ENCODE measurements around the gene ACIN1. TPM values are rescaled to one million over a fixed set of nuclear protein-coding genes. Genes with fewer than 3 reads are reported as not detected.
A peak's percentile ranks its signal among the peaks of the same experiment; 100 is the strongest.

The ACIN1 gene
- total and polyA plus RNA-seq, 2 experiments from 2014 or later, result 76.1 to 172 TPM

GRCh38 chr14:23099212-23099861 lies 4.4 kb upstream of the ACIN1 start (continued):
- no peak for TF ChIP-seq EZH2 (IDR thresholded peaks at IDR 0.05; ENCODE audit: low read depth, unreplicated experiment)
- TF ChIP-seq, protein P1, sequence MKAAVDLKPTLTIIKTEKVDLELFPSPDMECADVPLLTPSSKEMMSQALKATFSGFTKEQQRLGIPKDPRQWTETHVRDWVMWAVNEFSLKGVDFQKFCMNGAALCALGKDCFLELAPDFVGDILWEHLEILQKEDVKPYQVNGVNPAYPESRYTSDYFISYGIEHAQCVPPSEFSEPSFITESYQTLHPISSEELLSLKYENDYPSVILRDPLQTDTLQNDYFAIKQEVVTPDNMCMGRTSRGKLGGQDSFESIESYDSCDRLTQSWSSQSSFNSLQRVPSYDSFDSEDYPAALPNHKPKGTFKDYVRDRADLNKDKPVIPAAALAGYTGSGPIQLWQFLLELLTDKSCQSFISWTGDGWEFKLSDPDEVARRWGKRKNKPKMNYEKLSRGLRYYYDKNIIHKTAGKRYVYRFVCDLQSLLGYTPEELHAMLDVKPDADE (IDR thresholded peaks at IDR 0.05), result no peak
- no peak for TF ChIP-seq POLR2AphosphoS5 (IDR thresholded peaks at IDR 0.05; ENCODE audit: low read depth)
- TF ChIP-seq ZNF331 (CRISPR knock-in tag; IDR thresholded peaks at IDR 0.05; ENCODE audit: low read depth), result no peak
- no peak for TF ChIP-seq CREB1 (CRISPR knock-in tag; IDR thresholded peaks at IDR 0.05; ENCODE audit: low read depth)
- no peak for TF ChIP-seq JUNB (IDR thresholded peaks at IDR 0.05; ENCODE audit: unreplicated experiment)
- TF ChIP-seq EZH2phosphoT487 (IDR thresholded peaks at IDR 0.05; ENCODE audit: unreplicated experiment), result no peak

DNA sequence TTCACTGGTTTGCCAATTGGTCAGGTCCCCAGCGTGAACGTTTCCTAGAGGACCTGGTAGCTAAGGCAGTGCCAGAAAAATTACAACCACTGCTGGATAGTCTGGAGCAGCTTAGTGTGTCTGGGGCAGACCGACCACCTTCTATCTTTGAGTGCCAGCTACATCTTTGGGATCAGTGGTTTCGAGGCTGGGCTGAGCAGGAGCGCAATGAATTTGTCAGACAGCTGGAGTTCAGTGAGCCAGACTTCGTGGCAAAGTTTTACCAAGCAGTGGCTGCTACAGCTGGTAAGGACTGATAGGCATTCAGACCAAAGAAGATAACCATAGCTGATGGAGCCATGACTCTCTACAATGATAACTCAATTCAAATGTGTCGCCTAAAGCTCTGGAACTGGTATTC lies 2.9 kb upstream of the ACIN1 start:
- H2AFZ ChIP-seq, result no peak overlapping the region
- no peaks in the 10 kb centered on the region for H3K9me3 Mint-ChIP-seq
- no peak overlapping the region for H3K4me3 ChIP-seq
- 0 out of 3 replicates have a peak overlapping the region, but pooled peaks have one; percentile 7 for H3K4me3 Mint-ChIP-seq
- peaks cover 2% of the 10 kb centered on the region for H3K27me3 Mint-ChIP-seq (ENCODE audit: insufficient read depth, low read depth, poor library complexity)
- peaks cover 17% of the 10 kb centered on the region; the same call in 1 of the 2 replicates for H3K36me3 ChIP-seq (ENCODE audit: insufficient read depth)
- no peak for ATAC-seq
- H3K36me3 Mint-ChIP-seq (ENCODE audit: low read depth), result peaks cover 30% of the 10 kb centered on the region
- peaks cover 17% of the 10 kb centered on the region for H3K4me1 Mint-ChIP-seq
- no peak for DNase-seq (ENCODE audit: low spot score)
- H3K4me2 ChIP-seq, result no peak overlapping the region
- H3F3A ChIP-seq (replicated peaks; ENCODE audit: low read depth), result no peaks in the 10 kb centered on the region
- H3K27ac ChIP-seq (ENCODE audit: low read depth), result no peak overlapping the region
- H3K9me2 ChIP-seq (ENCODE audit: insufficient read depth), result no peaks in the 10 kb centered on the region
- no peaks in the 10 kb centered on the region for H3K27me3 ChIP-seq (ENCODE audit: insufficient read depth)
- H3K79me2 ChIP-seq (replicated peaks; ENCODE audit: insufficient read depth), result peaks cover 50% of the 10 kb centered on the region
- no peak overlapping the region for H3K27ac Mint-ChIP-seq
- H3K4me1 ChIP-seq (ENCODE audit: insufficient read depth), result peaks cover 14% of the 10 kb centered on the region
- H4K20me1 ChIP-seq (replicated peaks; ENCODE audit: insufficient read depth), result peaks cover 36% of the 10 kb centered on the region
- no peak for TF ChIP-seq CTCF (conservative IDR thresholded peaks at IDR 0.05; ENCODE audit: low read depth in 2 of 2)
- TF ChIP-seq POLR2AphosphoS5 (IDR thresholded peaks at IDR 0.05; ENCODE audit: low read depth), result no peak
- no peak for TF ChIP-seq EZH2phosphoT487 (IDR thresholded peaks at IDR 0.05; ENCODE audit: unreplicated experiment)
- TF ChIP-seq, protein P2, sequence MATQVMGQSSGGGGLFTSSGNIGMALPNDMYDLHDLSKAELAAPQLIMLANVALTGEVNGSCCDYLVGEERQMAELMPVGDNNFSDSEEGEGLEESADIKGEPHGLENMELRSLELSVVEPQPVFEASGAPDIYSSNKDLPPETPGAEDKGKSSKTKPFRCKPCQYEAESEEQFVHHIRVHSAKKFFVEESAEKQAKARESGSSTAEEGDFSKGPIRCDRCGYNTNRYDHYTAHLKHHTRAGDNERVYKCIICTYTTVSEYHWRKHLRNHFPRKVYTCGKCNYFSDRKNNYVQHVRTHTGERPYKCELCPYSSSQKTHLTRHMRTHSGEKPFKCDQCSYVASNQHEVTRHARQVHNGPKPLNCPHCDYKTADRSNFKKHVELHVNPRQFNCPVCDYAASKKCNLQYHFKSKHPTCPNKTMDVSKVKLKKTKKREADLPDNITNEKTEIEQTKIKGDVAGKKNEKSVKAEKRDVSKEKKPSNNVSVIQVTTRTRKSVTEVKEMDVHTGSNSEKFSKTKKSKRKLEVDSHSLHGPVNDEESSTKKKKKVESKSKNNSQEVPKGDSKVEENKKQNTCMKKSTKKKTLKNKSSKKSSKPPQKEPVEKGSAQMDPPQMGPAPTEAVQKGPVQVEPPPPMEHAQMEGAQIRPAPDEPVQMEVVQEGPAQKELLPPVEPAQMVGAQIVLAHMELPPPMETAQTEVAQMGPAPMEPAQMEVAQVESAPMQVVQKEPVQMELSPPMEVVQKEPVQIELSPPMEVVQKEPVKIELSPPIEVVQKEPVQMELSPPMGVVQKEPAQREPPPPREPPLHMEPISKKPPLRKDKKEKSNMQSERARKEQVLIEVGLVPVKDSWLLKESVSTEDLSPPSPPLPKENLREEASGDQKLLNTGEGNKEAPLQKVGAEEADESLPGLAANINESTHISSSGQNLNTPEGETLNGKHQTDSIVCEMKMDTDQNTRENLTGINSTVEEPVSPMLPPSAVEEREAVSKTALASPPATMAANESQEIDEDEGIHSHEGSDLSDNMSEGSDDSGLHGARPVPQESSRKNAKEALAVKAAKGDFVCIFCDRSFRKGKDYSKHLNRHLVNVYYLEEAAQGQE (IDR thresholded peaks at IDR 0.05; ENCODE audit: unreplicated experiment), result no peak
- no peak for TF ChIP-seq EZH2 (IDR thresholded peaks at IDR 0.05; ENCODE audit: low read depth, unreplicated experiment)
- TF ChIP-seq ZNF331 (CRISPR knock-in tag; IDR thresholded peaks at IDR 0.05; ENCODE audit: low read depth), result no peak
- TF ChIP-seq CREB1 (CRISPR knock-in tag; IDR thresholded peaks at IDR 0.05; ENCODE audit: low read depth), result no peak
- no peak for TF ChIP-seq NANOG (IDR thresholded peaks at IDR 0.05; ENCODE audit: borderline replicate concordance)
- no peak for TF ChIP-seq ZNF114 (CRISPR knock-in tag; IDR thresholded peaks at IDR 0.05)
- TF ChIP-seq JUNB (IDR thresholded peaks at IDR 0.05; ENCODE audit: unreplicated experiment), result no peak

Data from GM23338 (cell line).